CD4-positive, alpha-beta T cell treated with Interleukin-6 for 4 hours (primary cell): ENCODE results near the gene PXDN.
"Not testable (repeated sequence)": the region's sequence is repeated elsewhere in the genome, so short reads cannot be mapped to it uniquely, and the experiment has no call there.

ENCODE experiments used
- DNase-seq: peaks from one replicate; pipeline ENCODE4 v3.0.0-alpha.2; 2020; ENCODE audit warnings: mixed read lengths

PXDN gene

GRCh38 chr2:1701556-1702185 lies 42.6 kb downstream of the PXDN start:
- DNase-seq, result no peak

- DNase-seq, result no peak
Observed at GRCh38 chr2:1701020-1701419, 43.3 kb downstream of the PXDN start.

GRCh38 chr2:1700427-1700826 lies 43.9 kb downstream of the PXDN start:
- not testable (repeated sequence) for DNase-seq

GRCh38 chr2:1698188-1698945 lies 45.9 kb downstream of the PXDN start:
- DNase-seq, result no peak

- no peak for DNase-seq
Observed at GRCh38 chr2:1697601-1698000, 46.7 kb downstream of the PXDN start.

- DNase-seq, result no peak
Observed at GRCh38 chr2:1696472-1696871, 47.8 kb downstream of the PXDN start.

- DNase-seq, result no peak
Observed at GRCh38 chr2:1694371-1695271, 49.7 kb downstream of the PXDN start.

- DNase-seq, result no peak
Observed at GRCh38 chr2:1693723-1694122, 50.6 kb downstream of the PXDN start.

GRCh38 chr2:1692342-1692741 lies 52.0 kb downstream of the PXDN start:
- DNase-seq, result no peak

GRCh38 chr2:1691366-1691765 lies 52.9 kb downstream of the PXDN start:
- DNase-seq, result no peak

GRCh38 chr2:1690056-1690775 lies 54.1 kb downstream of the PXDN start:
- DNase-seq, result no peak

GRCh38 chr2:1688859-1689258 lies 55.5 kb downstream of the PXDN start:
- DNase-seq, result no peak

GRCh38 chr2:1688161-1688560 lies 56.2 kb downstream of the PXDN start:
- DNase-seq, result no peak

GRCh38 chr2:1687254-1687653 lies 57.1 kb downstream of the PXDN start:
- DNase-seq, result no peak

GRCh38 chr2:1686784-1687105 lies 57.6 kb downstream of the PXDN start:
- no peak for DNase-seq

GRCh38 chr2:1685957-1686783 lies 58.1 kb downstream of the PXDN start:
- no peak for DNase-seq

- DNase-seq, result no peak
Observed at GRCh38 chr2:1685078-1685956, 59.0 kb downstream of the PXDN start.

GRCh38 chr2:1683297-1683696 lies 61.0 kb downstream of the PXDN start:
- DNase-seq, result no peak

- no peak for DNase-seq
Observed at GRCh38 chr2:1682181-1682440, 62.2 kb downstream of the PXDN start.

GRCh38 chr2:1681323-1682180 lies 62.8 kb downstream of the PXDN start:
- DNase-seq, result no peak

GRCh38 chr2:1681017-1681318 lies 63.3 kb downstream of the PXDN start:
- DNase-seq, result no peak
